HepG2 (cell line): Measurements from ENCODE around the gene TCAP. TPM values are rescaled to one million over a fixed set of nuclear protein-coding genes. Genes with fewer than 3 reads are reported as not detected.
A peak's percentile ranks its signal among the peaks of the same experiment; 100 is the strongest.

Experiments used
- EZH2 ChIP-seq: conservative IDR thresholded peaks from 2 replicates; pipeline ENCODE4 v1.6.1; 2012; ENCODE audit warnings: mild to moderate bottlenecking, low read depth, low read length, moderate library complexity
- HNF1B ChIP-seq: sonication (generic); formaldehyde crosslinking; IDR thresholded peaks from 2 replicates; pipeline ENCODE4 v1.5.1; 2020; ENCODE audit warnings: mild to moderate bottlenecking, moderate library complexity, missing genetic modification reagents
- MATR3 ChIP-seq: sonication (generic); formaldehyde crosslinking; IDR thresholded peaks from 2 replicates; pipeline ENCODE4 v1.4.0; 2020; ENCODE audit warnings: missing genetic modification reagents
- NPAS2 ChIP-seq: sonication (generic); formaldehyde crosslinking; IDR thresholded peaks from 2 replicates; pipeline ENCODE4 v1.8.0; 2022; ENCODE audit warnings: mild to moderate bottlenecking, missing genetic modification reagents, borderline replicate concordance
- PCBP1 ChIP-seq: fragments of 200-400 bp; formaldehyde crosslinking; IDR thresholded peaks from 2 replicates; pipeline ENCODE4 v1.6.1; 2017; ENCODE audit warnings: mild to moderate bottlenecking, low read depth, low read length, borderline replicate concordance
- ZNF33A ChIP-seq: sonication (generic); formaldehyde crosslinking; IDR thresholded peaks from 2 replicates; pipeline ENCODE4 v1.5.1; 2020; ENCODE audit warnings: missing genetic modification reagents, mild to moderate bottlenecking, moderate library complexity, borderline replicate concordance
- ZNF557 ChIP-seq: sonication (generic); formaldehyde crosslinking; IDR thresholded peaks from 2 replicates; pipeline ENCODE4 v1.4.0; 2020; ENCODE audit warnings: missing genetic modification reagents
- polyA plus RNA-seq, 8 experiments: library from polyadenylated mRNA; depleted of rRNA in 3 of 8; stranded (reverse) in 7 of 8; unstranded in 1 of 8; fragments of >200 nt; fragmentation: Illumina TruSeq in 4 of 8; extraction: Trizol in 4 of 8; gene quantifications; 2 replicates each; pipeline versions ENCODE4 v1.2.1 to v1.2.3, GENCODE V29; 2011 to 2016; ENCODE audit warnings: low read depth in 4 of 8, missing spikeins in 1 of 8, mixed read lengths in 1 of 8; ENCODE audit not compliant: insufficient read depth in 1 of 8
- total RNA-seq, 5 experiments: library from RNA; depleted of rRNA; stranded (reverse); fragments of >200 nt; fragmentation: Illumina TruSeq; extraction: Trizol; gene quantifications; 2 replicates each; pipeline ENCODE4 v1.2.3, GENCODE V29; 2016; ENCODE audit warnings: low read depth in 1 of 5
- TF ChIP-seq, protein P1 (sequence below): sonication (generic); formaldehyde crosslinking; IDR thresholded peaks from one replicate; pipeline ENCODE4 v1.5.1; 2020; ENCODE audit warnings: mild to moderate bottlenecking, missing genetic modification reagents; ENCODE audit errors: not compliant biosample characterization
- TF ChIP-seq, protein P2 (sequence below): sonication (generic); formaldehyde crosslinking; IDR thresholded peaks from 2 replicates; pipeline ENCODE4 v1.5.1; 2020; ENCODE audit warnings: missing genetic modification reagents, mild to moderate bottlenecking, borderline replicate concordance

The TCAP gene
- total and polyA plus RNA-seq, 2 of the 13 experiments (the other 11 are each of a cell fraction or from before 2014, with no cell fraction given), result 0.24 to 0.65 TPM

GRCh38 chr17:39666601-39667261, 1.6 kb downstream of the TCAP start (continued):
- TF ChIP-seq, protein P1, sequence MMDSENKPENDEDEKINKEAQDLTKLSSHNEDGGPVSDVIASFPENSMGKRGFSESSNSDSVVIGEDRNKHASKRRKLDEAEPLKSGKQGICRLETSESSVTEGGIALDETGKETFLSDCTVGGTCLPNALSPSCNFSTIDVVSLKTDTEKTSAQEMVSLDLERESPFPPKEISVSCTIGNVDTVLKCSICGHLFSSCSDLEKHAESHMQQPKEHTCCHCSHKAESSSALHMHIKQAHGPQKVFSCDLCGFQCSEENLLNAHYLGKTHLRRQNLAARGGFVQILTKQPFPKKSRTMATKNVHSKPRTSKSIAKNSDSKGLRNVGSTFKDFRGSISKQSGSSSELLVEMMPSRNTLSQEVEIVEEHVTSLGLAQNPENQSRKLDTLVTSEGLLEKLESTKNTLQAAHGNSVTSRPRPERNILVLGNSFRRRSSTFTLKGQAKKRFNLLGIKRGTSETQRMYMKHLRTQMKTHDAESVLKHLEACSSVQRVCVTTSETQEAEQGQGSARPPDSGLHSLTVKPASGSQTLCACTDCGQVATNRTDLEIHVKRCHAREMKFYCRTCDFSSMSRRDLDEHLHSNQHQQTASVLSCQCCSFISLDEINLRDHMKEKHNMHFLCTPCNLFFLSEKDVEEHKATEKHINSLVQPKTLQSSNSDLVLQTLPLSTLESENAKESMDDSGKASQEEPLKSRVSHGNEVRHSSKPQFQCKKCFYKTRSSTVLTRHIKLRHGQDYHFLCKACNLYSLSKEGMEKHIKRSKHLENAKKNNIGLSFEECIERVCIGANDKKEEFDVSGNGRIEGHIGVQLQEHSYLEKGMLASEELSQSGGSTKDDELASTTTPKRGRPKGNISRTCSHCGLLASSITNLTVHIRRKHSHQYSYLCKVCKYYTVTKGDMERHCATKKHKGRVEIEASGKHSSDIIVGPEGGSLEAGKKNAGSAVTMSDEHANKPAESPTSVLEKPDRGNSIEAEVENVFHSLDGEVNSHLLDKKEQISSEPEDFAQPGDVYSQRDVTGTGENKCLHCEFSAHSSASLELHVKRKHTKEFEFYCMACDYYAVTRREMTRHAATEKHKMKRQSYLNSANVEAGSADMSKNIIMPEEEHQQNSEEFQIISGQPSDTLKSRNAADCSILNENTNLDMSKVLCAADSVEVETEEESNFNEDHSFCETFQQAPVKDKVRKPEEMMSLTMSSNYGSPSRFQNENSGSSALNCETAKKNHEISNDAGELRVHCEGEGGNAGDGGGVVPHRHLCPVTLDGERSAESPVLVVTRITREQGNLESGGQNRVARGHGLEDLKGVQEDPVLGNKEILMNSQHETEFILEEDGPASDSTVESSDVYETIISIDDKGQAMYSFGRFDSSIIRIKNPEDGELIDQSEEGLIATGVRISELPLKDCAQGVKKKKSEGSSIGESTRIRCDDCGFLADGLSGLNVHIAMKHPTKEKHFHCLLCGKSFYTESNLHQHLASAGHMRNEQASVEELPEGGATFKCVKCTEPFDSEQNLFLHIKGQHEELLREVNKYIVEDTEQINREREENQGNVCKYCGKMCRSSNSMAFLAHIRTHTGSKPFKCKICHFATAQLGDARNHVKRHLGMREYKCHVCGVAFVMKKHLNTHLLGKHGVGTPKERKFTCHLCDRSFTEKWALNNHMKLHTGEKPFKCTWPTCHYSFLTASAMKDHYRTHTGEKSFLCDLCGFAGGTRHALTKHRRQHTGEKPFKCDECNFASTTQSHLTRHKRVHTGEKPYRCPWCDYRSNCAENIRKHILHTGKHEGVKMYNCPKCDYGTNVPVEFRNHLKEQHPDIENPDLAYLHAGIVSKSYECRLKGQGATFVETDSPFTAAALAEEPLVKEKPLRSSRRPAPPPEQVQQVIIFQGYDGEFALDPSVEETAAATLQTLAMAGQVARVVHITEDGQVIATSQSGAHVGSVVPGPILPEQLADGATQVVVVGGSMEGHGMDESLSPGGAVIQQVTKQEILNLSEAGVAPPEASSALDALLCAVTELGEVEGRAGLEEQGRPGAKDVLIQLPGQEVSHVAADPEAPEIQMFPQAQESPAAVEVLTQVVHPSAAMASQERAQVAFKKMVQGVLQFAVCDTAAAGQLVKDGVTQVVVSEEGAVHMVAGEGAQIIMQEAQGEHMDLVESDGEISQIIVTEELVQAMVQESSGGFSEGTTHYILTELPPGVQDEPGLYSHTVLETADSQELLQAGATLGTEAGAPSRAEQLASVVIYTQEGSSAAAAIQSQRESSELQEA, result no peak
- TF ChIP-seq, protein P2, sequence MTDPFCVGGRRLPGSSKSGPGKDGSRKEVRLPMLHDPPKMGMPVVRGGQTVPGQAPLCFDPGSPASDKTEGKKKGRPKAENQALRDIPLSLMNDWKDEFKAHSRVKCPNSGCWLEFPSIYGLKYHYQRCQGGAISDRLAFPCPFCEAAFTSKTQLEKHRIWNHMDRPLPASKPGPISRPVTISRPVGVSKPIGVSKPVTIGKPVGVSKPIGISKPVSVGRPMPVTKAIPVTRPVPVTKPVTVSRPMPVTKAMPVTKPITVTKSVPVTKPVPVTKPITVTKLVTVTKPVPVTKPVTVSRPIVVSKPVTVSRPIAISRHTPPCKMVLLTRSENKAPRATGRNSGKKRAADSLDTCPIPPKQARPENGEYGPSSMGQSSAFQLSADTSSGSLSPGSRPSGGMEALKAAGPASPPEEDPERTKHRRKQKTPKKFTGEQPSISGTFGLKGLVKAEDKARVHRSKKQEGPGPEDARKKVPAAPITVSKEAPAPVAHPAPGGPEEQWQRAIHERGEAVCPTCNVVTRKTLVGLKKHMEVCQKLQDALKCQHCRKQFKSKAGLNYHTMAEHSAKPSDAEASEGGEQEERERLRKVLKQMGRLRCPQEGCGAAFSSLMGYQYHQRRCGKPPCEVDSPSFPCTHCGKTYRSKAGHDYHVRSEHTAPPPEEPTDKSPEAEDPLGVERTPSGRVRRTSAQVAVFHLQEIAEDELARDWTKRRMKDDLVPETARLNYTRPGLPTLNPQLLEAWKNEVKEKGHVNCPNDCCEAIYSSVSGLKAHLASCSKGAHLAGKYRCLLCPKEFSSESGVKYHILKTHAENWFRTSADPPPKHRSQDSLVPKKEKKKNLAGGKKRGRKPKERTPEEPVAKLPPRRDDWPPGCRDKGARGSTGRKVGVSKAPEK, result 0 out of 2 replicates have a peak, but pooled peaks have one; percentile 32
- TF ChIP-seq PCBP1, result no peak
- no peak for TF ChIP-seq ZNF33A (CRISPR knock-in tag)
- no peak for TF ChIP-seq EZH2
- TF ChIP-seq ZNF557 (CRISPR knock-in tag), result no peak
- TF ChIP-seq NPAS2, result no peak
- no peak for TF ChIP-seq MATR3 (CRISPR knock-in tag)
- TF ChIP-seq HNF1B (CRISPR knock-in tag), result no peak
